ENCODE measurements around the gene CXCR3.
"Not testable (repeated sequence)": the region's sequence is repeated elsewhere in the genome, so short reads cannot be mapped to it uniquely, and the experiment has no call there.

CXCR3 gene

GRCh38 chrX:71593210-71593609, 25.1 kb downstream of the CXCR3 start:
- H3K9me3 ChIP-seq (ENCODE audit: insufficient read depth, low read depth, low read length); H3K4me2 ChIP-seq (ENCODE audit: low read length); H3K18ac ChIP-seq (ENCODE audit: low read length); H2BK120ac ChIP-seq (ENCODE audit: insufficient read depth, low read length, poor library complexity); H3K36me3 ChIP-seq (ENCODE audit: control insufficient read depth in 1 of 2, insufficient read depth in 2 of 2, low read length in 2 of 2); H3K4me1 ChIP-seq (ENCODE audit: control insufficient read depth in 1 of 2, insufficient read depth in 2 of 2, low read length in 2 of 2); H3K27ac ChIP-seq (ENCODE audit: low read depth, low read length); H4K91ac ChIP-seq (ENCODE audit: low read depth, low read length); H3K79me2 ChIP-seq (ENCODE audit: control insufficient read depth, insufficient read depth, low read length, poor library complexity); H2AK5ac ChIP-seq (ENCODE audit: low read length); H3K27me3 ChIP-seq (ENCODE audit: insufficient read depth, low read length); H3K4me3 ChIP-seq (ENCODE audit: low read depth, low read length); H2AFZ ChIP-seq (ENCODE audit: insufficient read depth, low read length, poor library complexity); H2BK12ac ChIP-seq (ENCODE audit: low read length); H4K8ac ChIP-seq (ENCODE audit: low read depth, low read length); H3K9ac ChIP-seq (ENCODE audit: low read length); H3K23ac ChIP-seq (ENCODE audit: low read length); H3K14ac ChIP-seq (ENCODE audit: low read length); H3K79me1 ChIP-seq (ENCODE audit: low read length); H2BK5ac ChIP-seq (ENCODE audit: low read depth, low read length, poor library complexity); H4K12ac ChIP-seq (ENCODE audit: low read depth, low read length); DNase-seq; H3K4ac ChIP-seq (ENCODE audit: low read depth, low read length): not testable (repeated sequence)
- no CpG with 5 or more reads among the region's 8 CpGs for WGBS (ENCODE audit: extremely low coverage, insufficient coverage, insufficient read length)

- Histone ChIP-seq H3K36me3 (ENCODE audit: control insufficient read depth in 1 of 2, insufficient read depth in 2 of 2, low read length in 2 of 2) (no peaks in the 10 kb centered on the region), H3K79me1 (ENCODE audit: low read length) (no peaks in the 10 kb centered on the region), H4K8ac (ENCODE audit: low read depth, low read length) (no peak overlapping the region), H4K12ac (ENCODE audit: low read depth, low read length) (no peak overlapping the region), H3K27ac (ENCODE audit: low read depth, low read length) (no peak overlapping the region), H2AFZ (ENCODE audit: insufficient read depth, low read length, poor library complexity) (no peak overlapping the region), H3K9me3 (ENCODE audit: insufficient read depth, low read depth, low read length) (no peaks in the 10 kb centered on the region), H3K23ac (ENCODE audit: low read length) (no peak overlapping the region), H3K27me3 (ENCODE audit: insufficient read depth, low read length) (no peaks in the 10 kb centered on the region), H2BK5ac (ENCODE audit: low read depth, low read length, poor library complexity) (no peak overlapping the region), H3K4me1 (ENCODE audit: control insufficient read depth in 1 of 2, insufficient read depth in 2 of 2, low read length in 2 of 2) (no peaks in the 10 kb centered on the region), H3K4me3 (ENCODE audit: low read depth, low read length) (no peak overlapping the region), H2AK5ac (ENCODE audit: low read length) (no peak overlapping the region), H3K4ac (ENCODE audit: low read depth, low read length) (no peak overlapping the region), H4K91ac (ENCODE audit: low read depth, low read length) (no peak overlapping the region), H2BK12ac (ENCODE audit: low read length) (no peak overlapping the region), H2BK120ac (ENCODE audit: insufficient read depth, low read length, poor library complexity) (no peak overlapping the region), H3K9ac (ENCODE audit: low read length) (no peak overlapping the region), H3K14ac (ENCODE audit: low read length) (no peak overlapping the region), H3K18ac (ENCODE audit: low read length) (no peak overlapping the region), H3K4me2 (ENCODE audit: low read length) (no peak overlapping the region), H3K79me2 (ENCODE audit: control insufficient read depth, insufficient read depth, low read length, poor library complexity) (no peaks in the 10 kb centered on the region)
- DNase-seq, result no peak
- no CpG with 5 or more reads among the region's 2 CpGs for WGBS (ENCODE audit: extremely low coverage, insufficient coverage, insufficient read length)
These were observed 31.4 kb downstream of the CXCR3 start for GRCh38 chrX:71586929-71587328.

- H3K9me3 ChIP-seq (ENCODE audit: insufficient read depth, low read depth, low read length), result no peaks in the 10 kb centered on the region
- no peak overlapping the region for H3K4me2 ChIP-seq (ENCODE audit: low read length)
These were observed 37.1 kb downstream of the CXCR3 start for GRCh38 chrX:71581210-71581609.

GRCh38 chrX:71579990-71580380, 38.3 kb downstream of the CXCR3 start:
- no peak overlapping the region for H2AK5ac ChIP-seq (ENCODE audit: low read length)
- H3K27ac ChIP-seq (ENCODE audit: low read depth, low read length), result no peak overlapping the region
- H4K8ac ChIP-seq (ENCODE audit: low read depth, low read length), result no peak overlapping the region
- no peak overlapping the region for H2AFZ ChIP-seq (ENCODE audit: insufficient read depth, low read length, poor library complexity)
- no peaks in the 10 kb centered on the region for H3K79me1 ChIP-seq (ENCODE audit: low read length)
- no peak overlapping the region for H2BK5ac ChIP-seq (ENCODE audit: low read depth, low read length, poor library complexity)
- no peak overlapping the region for H4K91ac ChIP-seq (ENCODE audit: low read depth, low read length)
- H3K23ac ChIP-seq (ENCODE audit: low read length), result no peak overlapping the region
- no peaks in the 10 kb centered on the region for H3K79me2 ChIP-seq (ENCODE audit: control insufficient read depth, insufficient read depth, low read length, poor library complexity)
- peaks cover 7 to 14% of the 10 kb centered on the region in 2 experiments for H3K36me3 ChIP-seq (ENCODE audit: control insufficient read depth in 1 of 2, insufficient read depth in 2 of 2, low read length in 2 of 2)
- DNase-seq, result no peak
- H3K4me1 ChIP-seq (ENCODE audit: control insufficient read depth in 1 of 2, insufficient read depth in 2 of 2, low read length in 2 of 2), result no peaks in the 10 kb centered on the region
- H3K4ac ChIP-seq (ENCODE audit: low read depth, low read length), result no peak overlapping the region
- no peak overlapping the region for H3K9ac ChIP-seq (ENCODE audit: low read length)
- no peaks in the 10 kb centered on the region for H3K9me3 ChIP-seq (ENCODE audit: insufficient read depth, low read depth, low read length)
- no peak overlapping the region for H2BK120ac ChIP-seq (ENCODE audit: insufficient read depth, low read length, poor library complexity)
- H3K27me3 ChIP-seq (ENCODE audit: insufficient read depth, low read length), result no peaks in the 10 kb centered on the region
- no peak overlapping the region for H4K12ac ChIP-seq (ENCODE audit: low read depth, low read length)
- no peak overlapping the region for H3K4me2 ChIP-seq (ENCODE audit: low read length)
- no peak overlapping the region for H3K4me3 ChIP-seq (ENCODE audit: low read depth, low read length)
- WGBS (ENCODE audit: extremely low coverage, insufficient coverage, insufficient read length), result no CpG with 5 or more reads among the region's 7 CpGs
- H3K18ac ChIP-seq (ENCODE audit: low read length), result no peak overlapping the region
- H2BK12ac ChIP-seq (ENCODE audit: low read length), result no peak overlapping the region
- H3K14ac ChIP-seq (ENCODE audit: low read length), result no peak overlapping the region

More at GRCh38 chrX:71581210-71581609, 37.1 kb downstream of the CXCR3 start:
- no peak overlapping the region for H2BK12ac ChIP-seq (ENCODE audit: low read length)
- no peak overlapping the region for H4K91ac ChIP-seq (ENCODE audit: low read depth, low read length)
- H3K14ac ChIP-seq (ENCODE audit: low read length), result no peak overlapping the region
- no peak overlapping the region for H3K23ac ChIP-seq (ENCODE audit: low read length)
- no CpG with 5 or more reads among the region's 5 CpGs for WGBS (ENCODE audit: extremely low coverage, insufficient coverage, insufficient read length)
- H3K79me2 ChIP-seq (ENCODE audit: control insufficient read depth, insufficient read depth, low read length, poor library complexity), result no peaks in the 10 kb centered on the region
- H2BK120ac ChIP-seq (ENCODE audit: insufficient read depth, low read length, poor library complexity), result no peak overlapping the region
- H3K36me3 ChIP-seq (ENCODE audit: control insufficient read depth in 1 of 2, insufficient read depth in 2 of 2, low read length in 2 of 2), result peaks cover 6 to 11% of the 10 kb centered on the region in 2 experiments
- H4K8ac ChIP-seq (ENCODE audit: low read depth, low read length), result no peak overlapping the region
- H3K4ac ChIP-seq (ENCODE audit: low read depth, low read length), result no peak overlapping the region
- H2BK5ac ChIP-seq (ENCODE audit: low read depth, low read length, poor library complexity), result no peak overlapping the region
- no peak overlapping the region for H2AFZ ChIP-seq (ENCODE audit: insufficient read depth, low read length, poor library complexity)
- DNase-seq, result no peak
- H3K27me3 ChIP-seq (ENCODE audit: insufficient read depth, low read length), result no peaks in the 10 kb centered on the region
- H3K18ac ChIP-seq (ENCODE audit: low read length), result no peak overlapping the region
- no peak overlapping the region for H3K9ac ChIP-seq (ENCODE audit: low read length)
- no peaks in the 10 kb centered on the region for H3K4me1 ChIP-seq (ENCODE audit: control insufficient read depth in 1 of 2, insufficient read depth in 2 of 2, low read length in 2 of 2)
- H3K27ac ChIP-seq (ENCODE audit: low read depth, low read length), result no peak overlapping the region
- H2AK5ac ChIP-seq (ENCODE audit: low read length), result no peak overlapping the region
- H4K12ac ChIP-seq (ENCODE audit: low read depth, low read length), result no peak overlapping the region
- H3K4me3 ChIP-seq (ENCODE audit: low read depth, low read length), result no peak overlapping the region
- H3K79me1 ChIP-seq (ENCODE audit: low read length), result no peaks in the 10 kb centered on the region
